ENCODE results near the gene ATXN2. TPM values are rescaled to one million over a fixed set of nuclear protein-coding genes. Genes with fewer than 3 reads are reported as not detected.

ATXN2 gene
- total and polyA plus RNA-seq, 2 of the 4 experiments (the other 2 are of a cell fraction), result 12.4 to 66.5 TPM

GRCh38 chr12:111417784-111418593 lies 181.1 kb downstream of the ATXN2 start:
- CTCF ChIA-PET, result no interaction called here
- no peak overlapping the region for H4K5ac ChIP-seq (ENCODE audit: low read depth, low read length)
- POLR2A ChIA-PET (ENCODE audit: unreplicated experiment), result no interaction called here
- BruUV-seq (replicated peaks), result no TSS peak
- H3K27me3 ChIP-seq (ENCODE audit: control insufficient read depth, insufficient read depth, low read length), result no peaks in the 10 kb centered on the region
- no peak overlapping the region for H4K8ac ChIP-seq (ENCODE audit: low read depth in 2 of 2, low read length in 2 of 2)
- H3K4me2 ChIP-seq (ENCODE audit: low read depth, low read length), result no peak overlapping the region
- no peak for TF ChIP-seq NFE2L2 (IDR thresholded peaks at IDR 0.05; ENCODE audit: low read depth, low read length)
- no peak for TF ChIP-seq MXI1 (IDR thresholded peaks at IDR 0.05; ENCODE audit: borderline replicate concordance, low read depth, low read length)
- TF ChIP-seq MAFK (IDR thresholded peaks at IDR 0.05; ENCODE audit: low read depth, low read length), result no peak
- no peak for TF ChIP-seq POLR2A (IDR thresholded peaks at IDR 0.05; ENCODE audit: low read depth, low read length)
- no peak for TF ChIP-seq CEBPB (IDR thresholded peaks at IDR 0.05; ENCODE audit: low read depth, low read length)
- TF ChIP-seq CTCF (conservative IDR thresholded peaks at IDR 0.05; ENCODE audit: low read depth, low read length), result no peak
- no peak for TF ChIP-seq SMC3 (IDR thresholded peaks at IDR 0.05; ENCODE audit: low read depth, low read length)
- TF ChIP-seq MAZ (IDR thresholded peaks at IDR 0.05; ENCODE audit: borderline replicate concordance, low read depth, low read length), result no peak
- no peak for TF ChIP-seq RCOR1 (IDR thresholded peaks at IDR 0.05; ENCODE audit: insufficient replicate concordance, low read length)
- no peak for TF ChIP-seq RAD21 (IDR thresholded peaks at IDR 0.05; ENCODE audit: low read length)
- TF ChIP-seq, protein P1, sequence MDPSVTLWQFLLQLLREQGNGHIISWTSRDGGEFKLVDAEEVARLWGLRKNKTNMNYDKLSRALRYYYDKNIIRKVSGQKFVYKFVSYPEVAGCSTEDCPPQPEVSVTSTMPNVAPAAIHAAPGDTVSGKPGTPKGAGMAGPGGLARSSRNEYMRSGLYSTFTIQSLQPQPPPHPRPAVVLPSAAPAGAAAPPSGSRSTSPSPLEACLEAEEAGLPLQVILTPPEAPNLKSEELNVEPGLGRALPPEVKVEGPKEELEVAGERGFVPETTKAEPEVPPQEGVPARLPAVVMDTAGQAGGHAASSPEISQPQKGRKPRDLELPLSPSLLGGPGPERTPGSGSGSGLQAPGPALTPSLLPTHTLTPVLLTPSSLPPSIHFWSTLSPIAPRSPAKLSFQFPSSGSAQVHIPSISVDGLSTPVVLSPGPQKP (IDR thresholded peaks at IDR 0.05; ENCODE audit: borderline replicate concordance, low read depth, low read length), result no peak
- TF ChIP-seq USF2 (IDR thresholded peaks at IDR 0.05; ENCODE audit: low read depth, low read length), result no peak
- TF ChIP-seq FOS (IDR thresholded peaks at IDR 0.05; ENCODE audit: low read depth, low read length), result no peak
- TF ChIP-seq RFX5 (IDR thresholded peaks at IDR 0.05; ENCODE audit: low read depth, low read length), result no peak
- TF ChIP-seq CHD1 (IDR thresholded peaks at IDR 0.05; ENCODE audit: low read depth, low read length), result no peak
- TF ChIP-seq BHLHE40 (IDR thresholded peaks at IDR 0.05; ENCODE audit: low read depth, low read length), result no peak
- no peak overlapping the region for H2BK5ac ChIP-seq (ENCODE audit: low read depth, low read length, poor library complexity, severe bottlenecking)
- no peak overlapping the region for H3K4me3 ChIP-seq (ENCODE audit: insufficient read depth, low read depth, low read length)
- no peak overlapping the region for H2BK20ac ChIP-seq (ENCODE audit: low read depth, low read length)
- peaks cover 9% of the 10 kb centered on the region for H3K4me1 ChIP-seq (ENCODE audit: control insufficient read depth, insufficient read depth, low read length)
- no peak overlapping the region for H3K56ac ChIP-seq (ENCODE audit: extremely low read depth, insufficient read depth, low read length)
- no peak overlapping the region for H2BK120ac ChIP-seq (ENCODE audit: low read depth, low read length)
- H3K23ac ChIP-seq (ENCODE audit: low read depth, low read length), result no peak overlapping the region
- peaks cover 26% of the 10 kb centered on the region for H3K9me1 ChIP-seq (ENCODE audit: insufficient read depth, low read length)
- H3K9me3 ChIP-seq (ENCODE audit: control insufficient read depth, insufficient read depth, low read length), result no peaks in the 10 kb centered on the region
- H2AK9ac ChIP-seq (replicated peaks; ENCODE audit: low read depth, low read length, poor library complexity), result no peak overlapping the region
- DNase-seq (no peak), ATAC-seq (ENCODE audit: low read depth) (no peak)
- no peak overlapping the region for H3K27ac ChIP-seq (ENCODE audit: insufficient read depth, low read length)
- H4K91ac ChIP-seq (ENCODE audit: insufficient read depth, low read depth, low read length), result no peak overlapping the region
- WGBS, 2 experiments (ENCODE audit: extremely low coverage in 2 of 2, insufficient read length in 1 of 2), result 92% methylated on average over 24 of the region's 67 CpGs; no CpG with 5 or more reads in 1 of the 2 experiments
- H3K4ac ChIP-seq (ENCODE audit: low read depth, low read length), result no peak overlapping the region
- no peak overlapping the region for H2AFZ ChIP-seq (replicated peaks; ENCODE audit: low read length, poor library complexity)
- H2AK5ac ChIP-seq (ENCODE audit: low read depth, low read length), result no peak overlapping the region
- peaks cover 19% of the 10 kb centered on the region for H3K36me3 ChIP-seq (ENCODE audit: control insufficient read depth, insufficient read depth, low read length)
- peaks cover 36 to 77% of the 10 kb centered on the region in 2 experiments for H3K79me1 ChIP-seq (ENCODE audit: low read depth in 1 of 2, low read length in 2 of 2)
- intact Hi-C loops (cut with micrococcal nuclease) (no loop called here), in situ Hi-C loops (cut with MboI; ENCODE audit: low sequenced_read_pairs) (no loop called here), dilution Hi-C loops (cut with HindIII; ENCODE audit: low sequenced_read_pairs, unreplicated experiment) (no loop called here)
- H2BK15ac ChIP-seq (ENCODE audit: low read depth, low read length), result no peak overlapping the region
- H3K14ac ChIP-seq (replicated peaks; ENCODE audit: low read depth, low read length), result no peak overlapping the region
- no peak overlapping the region for H3K9ac ChIP-seq (ENCODE audit: low read depth, low read length)
- no peak overlapping the region for H3K18ac ChIP-seq (ENCODE audit: low read depth, low read length)
- peaks cover 43% of the 10 kb centered on the region for H4K20me1 ChIP-seq (ENCODE audit: insufficient read depth, low read length)
